Fibroblast of mammary gland (primary cell): Measurements from ENCODE around the gene LRRN4.

Experiments
- DNase-seq: peaks from one replicate; pipeline ENCODE4 v3.0.0-alpha.2; 2010; ENCODE audit warnings: low read depth
- H3K4me3 ChIP-seq: 2 replicates; pipeline ENCODE4 v1.5.1; 2011; ENCODE audit warnings: low read depth, mild to moderate bottlenecking, low read length, moderate library complexity; ENCODE audit not compliant: control insufficient read depth
- TF ChIP-seq, protein P1 (sequence below): conservative IDR thresholded peaks from 2 replicates; pipeline ENCODE4 v1.5.1; 2011; ENCODE audit warnings: low read depth, low read length, inconsistent platforms; ENCODE audit not compliant: control insufficient read depth, insufficient read depth

LRRN4 gene

GRCh38 chr20:6066582-6066981, 12.7 kb upstream of the LRRN4 start:
- TF ChIP-seq, protein P1, sequence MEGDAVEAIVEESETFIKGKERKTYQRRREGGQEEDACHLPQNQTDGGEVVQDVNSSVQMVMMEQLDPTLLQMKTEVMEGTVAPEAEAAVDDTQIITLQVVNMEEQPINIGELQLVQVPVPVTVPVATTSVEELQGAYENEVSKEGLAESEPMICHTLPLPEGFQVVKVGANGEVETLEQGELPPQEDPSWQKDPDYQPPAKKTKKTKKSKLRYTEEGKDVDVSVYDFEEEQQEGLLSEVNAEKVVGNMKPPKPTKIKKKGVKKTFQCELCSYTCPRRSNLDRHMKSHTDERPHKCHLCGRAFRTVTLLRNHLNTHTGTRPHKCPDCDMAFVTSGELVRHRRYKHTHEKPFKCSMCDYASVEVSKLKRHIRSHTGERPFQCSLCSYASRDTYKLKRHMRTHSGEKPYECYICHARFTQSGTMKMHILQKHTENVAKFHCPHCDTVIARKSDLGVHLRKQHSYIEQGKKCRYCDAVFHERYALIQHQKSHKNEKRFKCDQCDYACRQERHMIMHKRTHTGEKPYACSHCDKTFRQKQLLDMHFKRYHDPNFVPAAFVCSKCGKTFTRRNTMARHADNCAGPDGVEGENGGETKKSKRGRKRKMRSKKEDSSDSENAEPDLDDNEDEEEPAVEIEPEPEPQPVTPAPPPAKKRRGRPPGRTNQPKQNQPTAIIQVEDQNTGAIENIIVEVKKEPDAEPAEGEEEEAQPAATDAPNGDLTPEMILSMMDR: no peak
- DNase-seq: no peak
- no peak overlapping the region for H3K4me3 ChIP-seq

- no peak for DNase-seq
- no peak overlapping the region for H3K4me3 ChIP-seq
- TF ChIP-seq, protein P1: no peak
Measured at GRCh38 chr20:6061544-6061943, 7.7 kb upstream of the LRRN4 start.

GRCh38 chr20:6060213-6060612, 6.4 kb upstream of the LRRN4 start:
- H3K4me3 ChIP-seq: no peak overlapping the region
- TF ChIP-seq, protein P1: no peak
- no peak for DNase-seq

- TF ChIP-seq, protein P1: no peak
- DNase-seq: no peak
- H3K4me3 ChIP-seq: no peak overlapping the region
Measured at GRCh38 chr20:6058684-6059295, 4.9 kb upstream of the LRRN4 start.

DNA sequence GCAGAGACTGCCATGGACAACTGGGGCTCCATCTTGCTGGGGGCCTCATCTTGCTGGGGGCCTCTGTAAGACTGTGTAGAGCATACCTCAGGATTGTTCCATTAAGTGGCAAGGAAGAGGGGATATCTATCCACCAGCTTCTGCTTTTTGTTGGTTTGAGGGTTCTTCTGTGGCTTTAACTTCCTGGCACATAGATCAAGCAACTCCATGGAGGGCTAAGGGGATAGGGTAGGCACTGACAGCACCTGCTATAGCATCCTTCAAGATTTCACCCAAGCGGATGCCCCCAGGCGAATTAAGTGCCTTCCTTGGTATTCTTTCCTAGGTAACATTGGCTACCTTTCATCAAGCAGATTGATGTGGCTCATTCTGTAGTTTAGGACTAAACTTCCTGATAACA, 3.8 kb upstream of the LRRN4 start:
- TF ChIP-seq, protein P1: no peak

DNA sequence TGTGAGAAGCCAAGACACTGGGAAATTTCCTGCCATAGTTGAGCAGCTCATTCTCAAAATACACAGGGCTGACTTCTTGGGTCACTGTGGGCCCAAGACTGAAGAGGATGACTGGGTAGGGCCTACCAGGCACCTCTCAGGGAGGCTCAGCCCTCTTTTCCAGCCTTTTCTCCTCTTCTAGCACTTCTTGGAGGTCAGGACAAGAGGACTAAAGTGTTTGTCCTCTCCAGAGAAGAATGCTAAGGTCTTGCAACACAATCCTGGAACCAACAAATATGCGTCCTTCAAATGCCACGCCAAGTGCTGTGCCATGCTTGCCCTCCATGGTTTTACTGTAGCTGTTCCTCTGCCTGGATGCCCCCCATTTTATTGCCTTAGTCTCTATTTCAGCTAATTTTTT, 3.3 kb upstream of the LRRN4 start:
- H3K4me3 ChIP-seq: no peak overlapping the region
- TF ChIP-seq, protein P1: no peak
- DNase-seq: no peak

More for the DNA sequence above, 3.8 kb upstream of the LRRN4 start:
- DNase-seq: no peak
- H3K4me3 ChIP-seq: no peak overlapping the region

- TF ChIP-seq, protein P1: no peak
- no peak overlapping the region for H3K4me3 ChIP-seq
- DNase-seq: no peak
Measured at GRCh38 chr20:6055981-6056569, 2.2 kb upstream of the LRRN4 start.
